GM12892 (cell line): Measurements from ENCODE around the gene ARHGEF11.

Source experiments
- POLR2A ChIP-seq: IDR thresholded peaks from 2 replicates; pipeline ENCODE4 v1.6.1; 2011; ENCODE audit warnings: low read depth, low read length, control low read depth
- POLR2AphosphoS5 ChIP-seq: IDR thresholded peaks from 2 replicates; pipeline ENCODE4 v1.6.1; 2011; ENCODE audit warnings: low read depth, low read length, control low read depth

DNA sequence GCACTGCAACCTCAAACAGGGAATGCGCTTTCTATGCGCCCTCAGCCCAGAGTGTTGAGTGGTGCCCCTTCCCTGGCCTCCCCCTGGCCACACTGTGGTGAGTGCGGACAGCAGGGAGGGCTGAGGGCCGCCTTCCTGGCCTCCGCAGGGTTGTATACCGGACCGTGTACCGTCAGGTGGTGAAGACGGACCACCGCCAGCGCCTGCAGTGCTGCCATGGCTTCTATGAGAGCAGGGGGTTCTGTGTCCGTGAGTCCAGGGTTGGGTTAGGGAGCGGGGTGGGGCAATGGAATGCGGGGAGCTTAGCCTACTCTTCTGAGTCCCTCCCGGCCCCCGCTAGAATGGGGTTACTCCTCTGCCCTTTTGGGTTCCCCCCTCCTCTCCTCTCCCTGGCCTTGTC is 140.4 kb downstream of the ARHGEF11 start:
- TF ChIP-seq POLR2A: no peak
- TF ChIP-seq POLR2AphosphoS5: no peak
